ENCODE results near the gene ZNF236. TPM values are rescaled to one million over a fixed set of nuclear protein-coding genes. Genes with fewer than 3 reads are reported as not detected.

ZNF236 gene
- total RNA-seq, 6 experiments from 2014 or later = 6.3 to 10.4 (median 8.1) TPM

- H3K36me3 Mint-ChIP-seq (ENCODE audit: low read depth) = peaks cover 30% of the 10 kb centered on the region
- H3K4me3 Mint-ChIP-seq = no peak overlapping the region
- no peaks in the 10 kb centered on the region for H3K9me3 Mint-ChIP-seq
- H3K27me3 Mint-ChIP-seq (ENCODE audit: insufficient read depth) = no peaks in the 10 kb centered on the region
- DNase-seq = no peak
- no peak for TF ChIP-seq CTCF (IDR thresholded peaks at IDR 0.05)
- H3K4me1 Mint-ChIP-seq (ENCODE audit: low read depth) = no peaks in the 10 kb centered on the region
- no peak overlapping the region for H3K27ac Mint-ChIP-seq
Observed at GRCh38 chr18:76885001-76885400, 62.6 kb downstream of the ZNF236 start.

- no peaks in the 10 kb centered on the region for H3K27me3 Mint-ChIP-seq (ENCODE audit: insufficient read depth)
- no peak for DNase-seq
- H3K4me3 Mint-ChIP-seq = no peak overlapping the region
- no peaks in the 10 kb centered on the region for H3K9me3 Mint-ChIP-seq
- peaks cover 30% of the 10 kb centered on the region for H3K36me3 Mint-ChIP-seq (ENCODE audit: low read depth)
- no peak overlapping the region for H3K27ac Mint-ChIP-seq
- no peaks in the 10 kb centered on the region for H3K4me1 Mint-ChIP-seq (ENCODE audit: low read depth)
- TF ChIP-seq CTCF (IDR thresholded peaks at IDR 0.05) = no peak
Observed at GRCh38 chr18:76886112-76886511, 63.8 kb downstream of the ZNF236 start.

GRCh38 chr18:76889091-76889699 lies 66.8 kb downstream of the ZNF236 start:
- no peaks in the 10 kb centered on the region for H3K9me3 Mint-ChIP-seq
- H3K27ac Mint-ChIP-seq = no peak overlapping the region
- no peak for DNase-seq
- H3K4me3 Mint-ChIP-seq = no peak overlapping the region
- no peaks in the 10 kb centered on the region for H3K27me3 Mint-ChIP-seq (ENCODE audit: insufficient read depth)
- H3K36me3 Mint-ChIP-seq (ENCODE audit: low read depth) = peaks cover 29% of the 10 kb centered on the region
- H3K4me1 Mint-ChIP-seq (ENCODE audit: low read depth) = no peaks in the 10 kb centered on the region
- no peak for TF ChIP-seq CTCF (IDR thresholded peaks at IDR 0.05)

- no peak for TF ChIP-seq CTCF (IDR thresholded peaks at IDR 0.05)
- Mint-ChIP-seq H3K36me3 (ENCODE audit: low read depth) (peaks cover 30% of the 10 kb centered on the region), H3K27me3 (ENCODE audit: insufficient read depth) (no peaks in the 10 kb centered on the region), H3K9me3 (no peaks in the 10 kb centered on the region), H3K27ac (no peak overlapping the region), H3K4me3 (no peak overlapping the region), H3K4me1 (ENCODE audit: low read depth) (no peaks in the 10 kb centered on the region)
- no peak for DNase-seq
Observed at GRCh38 chr18:76892832-76893231, 70.5 kb downstream of the ZNF236 start.

GRCh38 chr18:76894566-76895346 lies 72.4 kb downstream of the ZNF236 start:
- no peak for TF ChIP-seq CTCF (IDR thresholded peaks at IDR 0.05)
- DNase-seq = no peak
- H3K27me3 Mint-ChIP-seq (ENCODE audit: insufficient read depth) = no peaks in the 10 kb centered on the region
- H3K4me3 Mint-ChIP-seq = no peak overlapping the region
- no peaks in the 10 kb centered on the region for H3K4me1 Mint-ChIP-seq (ENCODE audit: low read depth)
- H3K27ac Mint-ChIP-seq = no peak overlapping the region
- H3K36me3 Mint-ChIP-seq (ENCODE audit: low read depth) = peaks cover 36% of the 10 kb centered on the region
- no peaks in the 10 kb centered on the region for H3K9me3 Mint-ChIP-seq
